Motor neuron (in vitro differentiated cells): ENCODE measurements around the gene TMEM54. TPM values are rescaled to one million over a fixed set of nuclear protein-coding genes. Genes with fewer than 3 reads are reported as not detected.
A peak's percentile ranks its signal among the peaks of the same experiment; 100 is the strongest.

Source experiments
- ATAC-seq, 8 experiments: fragments of 200-7000 bp; cut with Tn5 transposase; replicated peaks in 6 of 8; 2 replicates each; pipeline ENCODE4 v1.8.0; 2021; ENCODE audit warnings: mild to moderate bottlenecking in 8 of 8, moderate library complexity in 8 of 8
- H3K27ac ChIP-seq, 2 donors: fragments of 250-450 bp; sonication (Bioruptor Pico); 2 replicates each; pipeline ENCODE4 v1.9.0; 2021; ENCODE audit warnings: antibody characterized with exemption in 2 of 2, mild to moderate bottlenecking in 2 of 2, moderate library complexity in 1 of 2
- H3K4me1 ChIP-seq, 2 donors: fragments of 250-450 bp; sonication (Bioruptor Pico); replicated peaks in 1 of 2; 2 replicates each; pipeline ENCODE4 v1.6.1; 2021; ENCODE audit warnings: antibody characterized with exemption in 2 of 2, mild to moderate bottlenecking in 2 of 2, moderate library complexity in 1 of 2
- H3K4me3 ChIP-seq, 5 donors: fragments of 250-450 bp; sonication (Bioruptor Pico); 2 replicates each; pipeline ENCODE4 v1.9.0; 2021; ENCODE audit warnings: antibody characterized with exemption in 5 of 5, mild to moderate bottlenecking in 5 of 5, moderate library complexity in 4 of 5
- WGBS, 10 experiments: fragments of 450-650 bp; shearing (Covaris generic); methylation state at CpG; one replicate each; pipeline ENCODE4 v1.0.0; 2022; 5-methylcytosine and 5-hydroxymethylcytosine counted together
- in situ Hi-C, 9 experiments: fragments of 400-800 bp; cut with MboI; loops; one replicate each; pipeline ENCODE4 v1.15.0; 2021; ENCODE audit warnings: low sequenced_read_pairs in 9 of 9, low pct_unique_long_range_greater_than_20kb in 2 of 9; ENCODE audit not compliant: unreplicated experiment in 9 of 9
- total RNA-seq, 8 experiments: library from RNA; unstranded; fragments of 300-600 nt; gene quantifications; 2 replicates each; pipeline versions ENCODE4 v1.2.3 to v1.2.4, GENCODE V29; 2022

TMEM54 gene
- total RNA-seq, 8 experiments from 2014 or later, result 2.2 to 42.1 (median 8.2) TPM

- 50 to 88% (median 79%) methylated on average over 1 of the region's 1 CpG; no CpG with 5 or more reads in 3 of the 10 experiments for WGBS, 10 experiments
- H3K4me3 ChIP-seq, result no peak overlapping the region
- no peak overlapping the region for H3K27ac ChIP-seq
- in situ Hi-C loops, result loop anchor here in 2 of 9 experiments (10.0 to 25.0 kb wide), 2 partner anchors 73 to 131 kb away; no protein-coding TSS in a partner anchor
- ATAC-seq, result no peak
- H3K4me1 ChIP-seq, result no peaks in the 10 kb centered on the region
Measured at GRCh38 chr1:32931760-32932159, 30.6 kb upstream of the TMEM54 start.

GRCh38 chr1:32929366-32929765 lies 28.2 kb upstream of the TMEM54 start:
- WGBS, 10 experiments, result 0 to 60% (median 39%) methylated on average over 1 to 2 of the region's 2 CpGs; no CpG with 5 or more reads in 2 of the 10 experiments
- no peak overlapping the region for H3K27ac ChIP-seq
- no peak for ATAC-seq
- in situ Hi-C loops, result loop anchor here in 1 of 9 experiments (25.0 kb wide), 1 partner anchor 133 kb away; no protein-coding TSS in a partner anchor
- peaks cover 8 to 14% of the 10 kb centered on the region in 2 donors for H3K4me1 ChIP-seq
- H3K4me3 ChIP-seq, result no peak overlapping the region

GRCh38 chr1:32928715-32929114 lies 27.5 kb upstream of the TMEM54 start:
- no peak overlapping the region for H3K27ac ChIP-seq
- peaks cover 8 to 14% of the 10 kb centered on the region in 2 donors for H3K4me1 ChIP-seq
- no peak for ATAC-seq
- in situ Hi-C loops, result loop anchor here in 1 of 9 experiments (25.0 kb wide), 1 partner anchor 134 kb away; no protein-coding TSS in a partner anchor
- WGBS, 10 experiments, result 0 to 97% (median 80%) methylated on average over 1 to 8 of the region's 8 CpGs; no CpG with 5 or more reads in 2 of the 10 experiments
- H3K4me3 ChIP-seq, result no peak overlapping the region

DNA sequence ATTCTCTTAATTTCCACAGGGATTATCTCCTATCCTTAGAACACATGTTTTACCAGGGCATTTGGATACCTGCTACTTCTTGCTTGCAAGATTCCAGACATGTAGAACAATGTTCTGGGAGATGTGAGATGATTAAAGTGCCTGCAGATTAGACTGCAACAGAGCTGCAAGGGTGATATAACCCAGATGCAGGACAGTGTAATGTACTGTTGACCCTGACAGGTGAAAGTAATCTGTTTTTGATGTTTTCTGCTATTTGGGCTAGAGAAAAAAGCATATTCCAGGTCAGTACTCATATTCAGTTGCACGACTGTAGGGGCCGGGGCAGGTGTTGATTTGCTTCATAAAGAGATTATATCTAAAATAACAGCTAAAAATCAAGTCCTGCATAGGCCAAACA lies 27.1 kb upstream of the TMEM54 start:
- in situ Hi-C loops, result loop anchor here in 1 of 9 experiments (25.0 kb wide), 1 partner anchor 134 kb away; no protein-coding TSS in a partner anchor
- Histone ChIP-seq H3K4me3 (no peak overlapping the region), H3K4me1 (peaks cover 8 to 14% of the 10 kb centered on the region in 2 donors), H3K27ac (no peak overlapping the region)
- ATAC-seq, result no peak
- 20 to 100% (median 89%) methylated on average over 1 to 2 of the region's 2 CpGs; no CpG with 5 or more reads in 3 of the 10 experiments for WGBS, 10 experiments

- H3K27ac ChIP-seq, result no peak overlapping the region
- in situ Hi-C loops, result loop anchor here in 1 of 9 experiments (25.0 kb wide), 1 partner anchor 135 kb away; no protein-coding TSS in a partner anchor
- peaks cover 8 to 14% of the 10 kb centered on the region in 2 donors for H3K4me1 ChIP-seq
- WGBS, 10 experiments, result 43 to 94% (median 74%) methylated on average over 1 to 2 of the region's 2 CpGs; no CpG with 5 or more reads in 1 of the 10 experiments
- H3K4me3 ChIP-seq, result no peak overlapping the region
- ATAC-seq, result no peak
Measured at GRCh38 chr1:32927441-32927840, 26.3 kb upstream of the TMEM54 start.

- 71 to 92% (median 83%) methylated on average over 4 to 6 of the region's 6 CpGs for WGBS, 10 experiments
- Histone ChIP-seq H3K4me3 (no peak overlapping the region), H3K27ac (no peak overlapping the region), H3K4me1 (peaks cover 8 to 14% of the 10 kb centered on the region in 2 donors)
- in situ Hi-C loops, result loop anchor here in 1 of 9 experiments (25.0 kb wide), 1 partner anchor 136 kb away; no protein-coding TSS in a partner anchor
- no peak for ATAC-seq
Measured at GRCh38 chr1:32926562-32926961, 25.4 kb upstream of the TMEM54 start.

- 21 to 58% (median 39%) methylated on average over 2 to 24 of the region's 24 CpGs for WGBS, 10 experiments
- Histone ChIP-seq H3K4me1 (peaks cover 8 to 14% of the 10 kb centered on the region in 2 donors), H3K4me3 (no peak overlapping the region), H3K27ac (no peak overlapping the region)
- peak in 7 of 8 experiments; percentile 35 to 84 (median 53) for ATAC-seq
- in situ Hi-C loops, result loop anchor here in 1 of 9 experiments (25.0 kb wide), 1 partner anchor 137 kb away; no protein-coding TSS in a partner anchor
Measured at GRCh38 chr1:32925403-32926162, 24.4 kb upstream of the TMEM54 start.

GRCh38 chr1:32924881-32925344 lies 23.7 kb upstream of the TMEM54 start:
- no peak overlapping the region for H3K27ac ChIP-seq
- peak in 7 of 8 experiments; percentile 18 to 91 (median 78) for ATAC-seq
- H3K4me1 ChIP-seq, result peaks cover 10 to 18% of the 10 kb centered on the region in 2 donors
- no peak overlapping the region for H3K4me3 ChIP-seq
- in situ Hi-C loops, result loop anchor here in 1 of 9 experiments (25.0 kb wide), 1 partner anchor 137 kb away; no protein-coding TSS in a partner anchor
- WGBS, 10 experiments, result 0 to 38% (median 13%) methylated on average over 1 to 15 of the region's 31 CpGs; no CpG with 5 or more reads in 4 of the 10 experiments

DNA sequence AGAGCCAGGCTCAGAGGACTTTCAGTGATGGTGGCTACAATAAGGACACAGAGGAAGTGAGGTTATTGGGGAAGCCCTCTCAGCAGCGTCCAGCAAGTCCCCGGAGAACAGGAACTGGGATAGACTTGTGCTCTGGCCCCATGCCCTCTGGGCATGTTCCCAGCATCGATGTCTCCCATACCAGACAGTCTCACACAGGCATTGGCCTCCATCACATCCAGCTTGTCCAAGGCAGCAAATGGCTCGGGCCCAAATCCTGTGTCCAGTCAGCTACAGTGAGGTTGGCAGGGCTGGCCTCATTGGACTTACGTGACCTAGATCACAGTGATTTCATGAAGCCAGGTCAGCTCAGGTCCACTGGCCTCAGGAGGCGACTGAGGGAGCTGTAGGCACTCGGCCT lies 19.6 kb upstream of the TMEM54 start:
- ATAC-seq, result no peak

DNA sequence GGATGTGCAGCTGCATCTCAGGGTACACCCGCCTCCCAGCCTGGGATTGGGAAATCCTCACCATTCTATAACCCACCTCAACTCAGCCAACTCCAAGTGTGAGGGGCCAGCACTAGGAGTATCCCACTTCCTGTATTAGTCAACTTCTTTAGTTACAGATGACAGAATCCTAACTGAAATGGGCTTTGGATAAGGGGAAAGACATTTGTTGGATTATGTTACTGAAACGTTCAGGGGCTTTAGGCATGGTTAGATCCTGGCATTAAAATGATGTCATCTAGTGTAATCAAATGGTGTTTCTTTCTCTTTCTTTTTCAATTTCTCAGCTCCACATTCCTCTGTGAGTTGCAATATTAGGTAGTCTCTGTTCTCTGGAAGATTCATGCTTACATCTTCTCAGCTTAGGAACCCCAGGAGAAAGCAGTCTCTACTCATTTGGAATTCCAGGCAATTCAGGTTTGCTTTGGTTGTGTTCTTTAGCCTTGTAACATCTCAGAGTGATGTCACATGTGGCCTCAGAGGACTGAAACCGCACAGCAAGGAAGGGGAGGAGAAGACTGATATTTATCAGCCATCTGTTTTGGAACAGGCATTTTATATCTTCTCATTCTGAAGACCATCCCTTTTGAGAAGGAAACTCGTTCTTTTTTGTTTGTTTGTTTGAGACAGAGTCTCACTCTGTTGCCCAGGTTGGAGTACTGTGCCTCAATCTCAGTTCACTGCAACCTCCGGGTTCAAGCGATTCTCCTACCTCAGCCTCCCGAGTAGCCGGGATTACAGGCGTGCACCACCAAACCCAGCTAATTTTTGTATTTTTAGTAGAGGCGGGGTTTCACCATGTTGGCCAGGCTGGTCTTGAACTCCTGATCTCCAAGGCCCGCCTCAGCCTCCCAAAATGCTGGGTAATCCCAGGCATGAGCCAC lies 18.9 kb upstream of the TMEM54 start:
- peak in 7 of 8 experiments; percentile 37 to 74 (median 57) for ATAC-seq
- 0 to 91% (median 77%) methylated on average over 1 to 11 of the region's 11 CpGs for WGBS, 10 experiments
- no peak overlapping the region for H3K4me3 ChIP-seq
- in situ Hi-C loops, result no loop called here
- peaks cover 10 to 13% of the 10 kb centered on the region in 2 donors for H3K4me1 ChIP-seq
- H3K27ac ChIP-seq, result no peak overlapping the region

More for the DNA sequence above, 19.6 kb upstream of the TMEM54 start:
- WGBS, 10 experiments, result 78 to 100% (median 89%) methylated on average over 1 to 7 of the region's 7 CpGs; no CpG with 5 or more reads in 4 of the 10 experiments
- in situ Hi-C loops, result no loop called here
- Histone ChIP-seq H3K4me1 (peaks cover 16 to 17% of the 10 kb centered on the region in 2 donors), H3K4me3 (no peak overlapping the region), H3K27ac (no peak overlapping the region)

DNA sequence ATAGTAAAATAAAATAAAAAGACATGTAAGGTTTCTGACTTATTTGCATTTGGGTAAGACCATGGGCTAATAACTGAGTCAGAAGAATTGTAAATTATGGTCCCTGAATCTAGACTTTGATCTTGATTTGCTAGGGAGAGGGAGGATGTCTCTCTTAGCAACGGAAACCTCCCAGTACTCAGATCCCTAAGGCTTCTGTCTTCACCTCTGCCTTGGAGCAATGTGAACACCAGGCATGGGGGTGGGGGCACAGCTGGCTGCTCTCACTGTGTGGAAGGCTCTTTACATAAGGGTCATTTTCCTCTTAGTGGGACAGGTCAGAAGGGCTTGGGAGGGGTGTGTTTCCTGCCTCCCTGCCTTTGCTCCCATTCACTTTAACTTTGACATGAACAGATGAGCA lies 17.0 kb upstream of the TMEM54 start:
- ATAC-seq, result peak in 6 of 8 experiments; percentile 52 to 93 (median 67)
- 0 to 25% (median 10%) methylated on average over 1 of the region's 1 CpG; no CpG with 5 or more reads in 4 of the 10 experiments for WGBS, 10 experiments
- H3K4me3 ChIP-seq, result no peak overlapping the region
- in situ Hi-C loops, result no loop called here
- H3K27ac ChIP-seq, result no peak overlapping the region
- H3K4me1 ChIP-seq, result peaks cover 4 to 8% of the 10 kb centered on the region in 2 donors

- in situ Hi-C loops, result no loop called here
- ATAC-seq, result no peak
- Histone ChIP-seq H3K4me1 (peaks cover 7 to 13% of the 10 kb centered on the region in 2 donors), H3K27ac (no peak overlapping the region), H3K4me3 (no peak overlapping the region)
- WGBS, 10 experiments, result 0 to 81% (median 70%) methylated on average over 1 to 7 of the region's 7 CpGs; no CpG with 5 or more reads in 4 of the 10 experiments
Measured at GRCh38 chr1:32917521-32917920, 16.3 kb upstream of the TMEM54 start.
